GM21723 (cell line): ENCODE data around the gene RAB43.

Source experiments
- ATAC-seq: cut with Tn5 transposase; IDR thresholded peaks from one replicate; pipeline ENCODE4 v1.9.1; 2021; ENCODE audit warnings: mild to moderate bottlenecking, moderate library complexity; ENCODE audit not compliant: unreplicated experiment

Gene RAB43

GRCh38 chr3:129039271-129040038 lies 82.1 kb downstream of the RAB43 start:
- no peak for ATAC-seq

GRCh38 chr3:129038121-129038855 lies 83.3 kb downstream of the RAB43 start:
- no peak for ATAC-seq
